Caco-2 (cell line): ENCODE data around the gene VAT1. TPM values are rescaled to one million over a fixed set of nuclear protein-coding genes. Genes with fewer than 3 reads are reported as not detected.

Experiments used
- BruUV-seq: library from RNA; stranded (reverse); fragments of 400-500 nt; replicated peaks from 2 replicates; lab custom pipeline; 2021; lab: Mats Ljungman, UMichigan
- CTCF ChIA-PET: fragments of 300-600 bp; sonication (Branson Sonifier 250); formaldehyde crosslinking; loops from one replicate; lab custom pipeline; 2022; ENCODE audit warnings: antibody characterized with exemption; lab: Charles Lee
- POLR2A ChIA-PET: fragments of 300-600 bp; sonication (Branson Sonifier 250); formaldehyde crosslinking; loops from one replicate; lab custom pipeline; 2022; ENCODE audit warnings: antibody characterized with exemption; lab: Charles Lee
- DNase-seq, 2 experiments: peaks; one replicate each; pipeline versions ENCODE4 v3.0.0 to v3.0.0-alpha.2; 2020 to 2022
- H3K27me3 ChIP-seq: replicated peaks from 2 replicates; pipeline ENCODE4 v1.6.0; 2011; ENCODE audit warnings: low read length; ENCODE audit not compliant: control insufficient read depth, insufficient read depth
- H3K36me3 ChIP-seq: 2 replicates; pipeline ENCODE4 v1.5.1; 2011; ENCODE audit warnings: low read length; ENCODE audit not compliant: control insufficient read depth, insufficient read depth
- H3K4me1 ChIP-seq: fragments of 250-450 bp; sonication (Bioruptor Pico); 2 replicates; pipeline ENCODE4 v1.5.1; 2020; ENCODE audit warnings: mild to moderate bottlenecking
- H3K4me3 ChIP-seq: 2 replicates; pipeline ENCODE4 v1.5.1; 2011; ENCODE audit warnings: low read depth, mild to moderate bottlenecking, control low read depth, low read length
- H3K9me3 ChIP-seq: fragments of 250-450 bp; sonication (Bioruptor Pico); 2 replicates; pipeline ENCODE4 v1.5.1; 2020; ENCODE audit warnings: mild to moderate bottlenecking, moderate library complexity
- H3K27ac Mint-ChIP-seq: one replicate; pipeline ENCODE4 v1.8.0; 2022; ENCODE audit warnings: mixed read lengths; ENCODE audit not compliant: unreplicated experiment
- H3K27me3 Mint-ChIP-seq: one replicate; pipeline ENCODE4 v1.8.0; 2022; ENCODE audit warnings: mixed read lengths; ENCODE audit not compliant: insufficient read depth, unreplicated experiment
- H3K36me3 Mint-ChIP-seq: one replicate; pipeline ENCODE4 v1.8.0; 2022; ENCODE audit warnings: mild to moderate bottlenecking, mixed read lengths; ENCODE audit not compliant: insufficient read depth, unreplicated experiment
- H3K4me1 Mint-ChIP-seq: one replicate; pipeline ENCODE4 v1.8.0; 2022; ENCODE audit warnings: low read depth, mixed read lengths; ENCODE audit not compliant: unreplicated experiment
- H3K4me3 Mint-ChIP-seq: one replicate; pipeline ENCODE4 v1.8.0; 2022; ENCODE audit warnings: mild to moderate bottlenecking, moderate library complexity, mixed read lengths; ENCODE audit not compliant: unreplicated experiment
- H3K9me3 Mint-ChIP-seq: one replicate; pipeline ENCODE4 v1.8.0; 2022; ENCODE audit warnings: mixed read lengths; ENCODE audit not compliant: unreplicated experiment
- intact Hi-C: fragments of 100-400 bp; cut with micrococcal nuclease; formaldehyde crosslinking; loops from one replicate; pipeline ENCODE4 v1.10.0; 2022; ENCODE audit not compliant: unreplicated experiment
- total RNA-seq: library from RNA; stranded (reverse); gene quantifications from 2 replicates; pipeline ENCODE4 v1.2.3, GENCODE V29; 2022
- TF ChIP-seq, protein P1 (sequence below), 2 experiments: fragments of 200-600 bp in 1 of 2; IDR thresholded peaks; 1 replicate in 1 of 2; 2 replicates in 1 of 2; pipeline versions ENCODE4 v1.5.1 to v1.8.0; 2011 to 2022; ENCODE audit warnings: antibody characterized with exemption in 1 of 2, control low read depth in 1 of 2, inconsistent platforms in 1 of 2, low read depth in 1 of 2, low read length in 1 of 2, mild to moderate bottlenecking in 1 of 2, moderate library complexity in 1 of 2; ENCODE audit not compliant: insufficient read depth in 1 of 2, severe bottlenecking in 1 of 2, unreplicated experiment in 1 of 2

VAT1 gene
- total RNA-seq, 1 experiment from 2014 or later = 236 TPM

DNA sequence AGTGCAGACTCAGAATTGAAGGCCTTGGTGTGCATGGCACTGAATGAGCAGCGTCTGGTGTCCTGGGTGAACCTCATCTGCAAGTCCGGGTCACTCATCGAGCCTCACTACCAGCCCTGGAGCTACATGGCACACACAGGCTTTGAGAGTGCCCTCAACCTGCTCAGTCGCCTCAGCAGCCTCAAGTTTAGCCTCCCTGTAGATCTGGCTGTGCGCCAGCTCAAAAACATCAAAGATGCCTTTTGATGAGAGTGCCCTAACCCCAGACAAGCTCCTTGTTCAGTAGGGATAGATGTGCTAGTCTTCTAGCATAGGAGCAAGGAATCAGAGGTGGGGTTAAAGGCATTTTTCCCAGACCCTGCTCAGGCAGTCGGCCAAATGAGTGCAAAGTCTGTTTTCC, 30.7 kb downstream of the VAT1 start:
- ChIA-PET POLR2A (no interaction called here), CTCF (no interaction called here)
- intact Hi-C loops = no loop called here
- no peak for DNase-seq
- Mint-ChIP-seq H3K27me3 (no peaks in the 10 kb centered on the region), H3K4me1 (peaks cover 6% of the 10 kb centered on the region), H3K27ac (no peak overlapping the region), H3K36me3 (peaks cover 75% of the 10 kb centered on the region), H3K4me3 (no peak overlapping the region), H3K9me3 (no peaks in the 10 kb centered on the region)
- Histone ChIP-seq H3K9me3 (no peaks in the 10 kb centered on the region), H3K36me3 (peaks cover 11% of the 10 kb centered on the region), H3K27me3 (no peaks in the 10 kb centered on the region), H3K4me3 (no peak overlapping the region), H3K4me1 (no peaks in the 10 kb centered on the region)
- BruUV-seq = no TSS peak
- TF ChIP-seq, protein P1, sequence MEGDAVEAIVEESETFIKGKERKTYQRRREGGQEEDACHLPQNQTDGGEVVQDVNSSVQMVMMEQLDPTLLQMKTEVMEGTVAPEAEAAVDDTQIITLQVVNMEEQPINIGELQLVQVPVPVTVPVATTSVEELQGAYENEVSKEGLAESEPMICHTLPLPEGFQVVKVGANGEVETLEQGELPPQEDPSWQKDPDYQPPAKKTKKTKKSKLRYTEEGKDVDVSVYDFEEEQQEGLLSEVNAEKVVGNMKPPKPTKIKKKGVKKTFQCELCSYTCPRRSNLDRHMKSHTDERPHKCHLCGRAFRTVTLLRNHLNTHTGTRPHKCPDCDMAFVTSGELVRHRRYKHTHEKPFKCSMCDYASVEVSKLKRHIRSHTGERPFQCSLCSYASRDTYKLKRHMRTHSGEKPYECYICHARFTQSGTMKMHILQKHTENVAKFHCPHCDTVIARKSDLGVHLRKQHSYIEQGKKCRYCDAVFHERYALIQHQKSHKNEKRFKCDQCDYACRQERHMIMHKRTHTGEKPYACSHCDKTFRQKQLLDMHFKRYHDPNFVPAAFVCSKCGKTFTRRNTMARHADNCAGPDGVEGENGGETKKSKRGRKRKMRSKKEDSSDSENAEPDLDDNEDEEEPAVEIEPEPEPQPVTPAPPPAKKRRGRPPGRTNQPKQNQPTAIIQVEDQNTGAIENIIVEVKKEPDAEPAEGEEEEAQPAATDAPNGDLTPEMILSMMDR (IDR thresholded peaks at IDR 0.05; ENCODE audit: insufficient read depth in 1 of 2, low read depth in 1 of 2, low read length in 1 of 2, severe bottlenecking in 1 of 2, unreplicated experiment in 1 of 2) = no peak

DNA sequence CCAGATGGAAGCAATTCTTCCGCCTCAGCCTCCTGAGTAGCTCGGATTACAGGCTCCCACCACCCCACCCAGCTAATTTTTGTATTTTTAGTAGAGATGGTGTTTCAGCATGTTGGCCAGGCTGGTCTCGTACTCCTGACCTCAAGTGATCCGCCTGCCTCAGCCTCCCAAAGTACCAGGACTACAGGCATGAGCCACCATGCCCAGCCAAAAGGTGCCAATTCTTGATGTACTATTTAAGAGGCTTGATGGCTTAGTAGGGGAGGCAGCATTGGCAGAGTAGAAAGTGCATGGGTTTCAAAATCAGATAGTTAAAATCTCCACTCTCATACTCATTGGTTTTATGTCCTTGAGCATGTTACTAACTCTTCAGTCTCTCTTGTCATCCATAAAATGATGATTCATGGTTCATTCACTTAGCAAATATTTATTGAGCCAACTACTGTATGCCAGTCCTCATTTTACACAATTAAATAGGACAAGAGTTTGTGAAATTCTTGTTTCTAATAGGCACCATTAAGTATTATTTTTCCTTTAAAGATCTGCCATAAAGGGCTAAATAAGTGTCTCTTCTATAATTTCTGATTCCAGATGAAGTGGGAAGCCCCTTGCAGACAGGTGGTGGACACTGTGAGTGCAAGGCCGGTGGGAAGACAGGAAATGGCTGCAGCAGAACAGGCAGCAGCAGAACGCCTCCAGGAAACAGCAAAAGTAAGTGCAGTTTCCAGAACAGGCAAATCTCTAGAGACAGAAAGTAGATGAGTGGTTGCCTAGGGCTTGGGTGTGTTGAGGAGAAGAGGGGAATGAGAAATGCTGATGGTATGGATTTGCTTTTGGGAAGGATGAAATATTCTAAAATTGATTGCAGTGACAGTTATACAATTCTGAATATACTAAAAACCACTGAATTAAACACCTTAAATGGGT, 32.2 kb downstream of the VAT1 start:
- H3K4me1 ChIP-seq = no peaks in the 10 kb centered on the region
- intact Hi-C loops = no loop called here
- H3K4me3 ChIP-seq = no peak overlapping the region
- Mint-ChIP-seq H3K4me1 (peaks cover under 1% of the 10 kb centered on the region), H3K27ac (no peak overlapping the region), H3K27me3 (no peaks in the 10 kb centered on the region), H3K36me3 (peaks cover 82% of the 10 kb centered on the region), H3K4me3 (no peak overlapping the region), H3K9me3 (no peaks in the 10 kb centered on the region)
- no peak for DNase-seq
- H3K36me3 ChIP-seq = peaks cover 11% of the 10 kb centered on the region
- no peaks in the 10 kb centered on the region for H3K9me3 ChIP-seq
- ChIA-PET CTCF (no interaction called here), POLR2A (interaction anchor here (0.6 kb wide), 1 partner anchor 8 kb away, joined by 3 read pairs; the partner anchor contains the start of gene RPL27)
- no TSS peak for BruUV-seq
- TF ChIP-seq, protein P1 (IDR thresholded peaks at IDR 0.05; ENCODE audit: insufficient read depth in 1 of 2, low read depth in 1 of 2, low read length in 1 of 2, severe bottlenecking in 1 of 2, unreplicated experiment in 1 of 2) = no peak
- H3K27me3 ChIP-seq = no peaks in the 10 kb centered on the region

DNA sequence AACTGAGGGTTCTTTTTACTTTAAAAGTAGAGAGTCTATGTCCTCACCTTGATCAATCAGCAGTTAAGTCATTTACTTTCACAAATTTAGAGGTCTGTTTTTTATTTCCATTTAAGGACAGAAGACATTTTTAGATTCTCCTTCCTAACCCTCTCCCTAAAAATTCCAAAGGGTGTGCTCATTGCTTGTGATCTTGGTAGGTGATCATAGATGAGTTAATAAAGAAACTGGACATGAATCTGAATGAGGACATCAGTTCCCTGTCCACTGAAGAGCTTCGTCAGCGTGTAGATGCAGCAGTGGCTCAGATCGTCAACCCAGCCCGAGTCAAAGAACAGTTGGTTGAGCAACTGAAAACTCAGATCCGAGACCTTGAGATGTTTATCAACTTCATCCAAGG, 33.0 kb downstream of the VAT1 start:
- Mint-ChIP-seq H3K4me3 (no peak overlapping the region), H3K27me3 (no peaks in the 10 kb centered on the region), H3K4me1 (no peaks in the 10 kb centered on the region), H3K9me3 (no peaks in the 10 kb centered on the region), H3K27ac (no peak overlapping the region), H3K36me3 (peaks cover 80% of the 10 kb centered on the region)
- Histone ChIP-seq H3K27me3 (no peaks in the 10 kb centered on the region), H3K9me3 (no peaks in the 10 kb centered on the region), H3K36me3 (peaks cover 11% of the 10 kb centered on the region), H3K4me3 (no peak overlapping the region), H3K4me1 (no peaks in the 10 kb centered on the region)
- POLR2A ChIA-PET = interaction anchor here (0.6 kb wide), 1 partner anchor 9 kb away, joined by 3 read pairs; the partner anchor contains the start of gene RPL27
- intact Hi-C loops = no loop called here
- TF ChIP-seq, protein P1 (IDR thresholded peaks at IDR 0.05; ENCODE audit: insufficient read depth in 1 of 2, low read depth in 1 of 2, low read length in 1 of 2, severe bottlenecking in 1 of 2, unreplicated experiment in 1 of 2) = no peak
- BruUV-seq = no TSS peak
- CTCF ChIA-PET = no interaction called here
- DNase-seq = no peak
